ENCODE data around the gene DLK1.

The DLK1 gene

DNA sequence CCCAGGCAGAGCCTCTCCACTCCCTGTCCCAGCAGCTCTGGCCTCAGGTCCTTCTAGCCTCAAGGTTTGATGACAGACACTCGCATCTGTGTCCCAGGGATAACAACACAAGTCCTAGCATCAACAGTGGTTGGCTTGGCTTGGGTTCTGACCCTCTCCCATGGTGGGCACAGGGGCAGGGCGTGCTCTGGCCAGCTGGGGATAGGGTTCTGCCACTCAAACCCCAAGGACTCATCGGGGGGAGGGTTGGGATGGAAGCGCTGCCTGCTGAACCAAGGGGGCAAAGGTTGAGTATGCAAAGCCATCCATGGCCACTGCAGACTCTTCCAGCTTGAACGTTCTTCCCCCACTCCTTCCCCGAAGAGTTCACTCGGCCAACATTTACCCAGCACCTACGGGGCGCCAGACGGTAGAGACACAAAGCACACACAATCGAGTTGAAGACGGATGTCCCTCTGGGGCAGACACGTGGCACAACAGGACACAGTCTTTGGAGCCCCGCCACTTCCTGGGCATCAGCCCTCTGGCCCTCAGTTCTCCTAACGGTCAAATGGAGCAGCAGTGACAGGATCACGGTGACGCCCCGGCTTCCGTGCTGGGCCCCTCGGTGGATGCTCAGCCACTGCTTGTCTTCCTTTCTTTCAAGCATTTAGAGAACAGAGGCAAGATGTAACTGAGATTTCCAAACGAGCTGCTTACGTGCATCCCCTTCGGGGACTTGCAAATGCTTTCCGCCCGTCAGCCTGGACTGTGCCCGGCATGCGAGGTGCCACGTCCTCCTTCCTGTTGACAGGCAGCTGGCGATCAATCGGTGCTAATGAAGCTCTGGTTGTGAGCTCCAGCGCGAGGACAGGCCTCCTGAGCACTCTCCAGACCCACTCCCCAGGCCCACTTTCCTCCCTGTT, 42.6 kb downstream of the DLK1 start:
- H3K4me3 ChIP-seq (ENCODE audit: low read depth, low read length) = no peak overlapping the region
- TF ChIP-seq, protein P1, sequence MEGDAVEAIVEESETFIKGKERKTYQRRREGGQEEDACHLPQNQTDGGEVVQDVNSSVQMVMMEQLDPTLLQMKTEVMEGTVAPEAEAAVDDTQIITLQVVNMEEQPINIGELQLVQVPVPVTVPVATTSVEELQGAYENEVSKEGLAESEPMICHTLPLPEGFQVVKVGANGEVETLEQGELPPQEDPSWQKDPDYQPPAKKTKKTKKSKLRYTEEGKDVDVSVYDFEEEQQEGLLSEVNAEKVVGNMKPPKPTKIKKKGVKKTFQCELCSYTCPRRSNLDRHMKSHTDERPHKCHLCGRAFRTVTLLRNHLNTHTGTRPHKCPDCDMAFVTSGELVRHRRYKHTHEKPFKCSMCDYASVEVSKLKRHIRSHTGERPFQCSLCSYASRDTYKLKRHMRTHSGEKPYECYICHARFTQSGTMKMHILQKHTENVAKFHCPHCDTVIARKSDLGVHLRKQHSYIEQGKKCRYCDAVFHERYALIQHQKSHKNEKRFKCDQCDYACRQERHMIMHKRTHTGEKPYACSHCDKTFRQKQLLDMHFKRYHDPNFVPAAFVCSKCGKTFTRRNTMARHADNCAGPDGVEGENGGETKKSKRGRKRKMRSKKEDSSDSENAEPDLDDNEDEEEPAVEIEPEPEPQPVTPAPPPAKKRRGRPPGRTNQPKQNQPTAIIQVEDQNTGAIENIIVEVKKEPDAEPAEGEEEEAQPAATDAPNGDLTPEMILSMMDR (IDR thresholded peaks at IDR 0.05; ENCODE audit: insufficient read depth, low read depth, low read length, missing control alignments) = no peak
- no peak for DNase-seq (ENCODE audit: low read depth)

GRCh38 chr14:100770046-100770445, 43.4 kb downstream of the DLK1 start:
- TF ChIP-seq, protein P1 (IDR thresholded peaks at IDR 0.05; ENCODE audit: insufficient read depth, low read depth, low read length, missing control alignments) = no peak
- no peak overlapping the region for H3K4me3 ChIP-seq (ENCODE audit: low read depth, low read length)
- no peak for DNase-seq (ENCODE audit: low read depth)

- H3K4me3 ChIP-seq (ENCODE audit: low read depth, low read length) = no peak overlapping the region
- no peak for DNase-seq (ENCODE audit: low read depth)
- TF ChIP-seq, protein P1 (IDR thresholded peaks at IDR 0.05; ENCODE audit: insufficient read depth, low read depth, low read length, missing control alignments) = no peak
These were observed 44.0 kb downstream of the DLK1 start for GRCh38 chr14:100770605-100771120.

DNA sequence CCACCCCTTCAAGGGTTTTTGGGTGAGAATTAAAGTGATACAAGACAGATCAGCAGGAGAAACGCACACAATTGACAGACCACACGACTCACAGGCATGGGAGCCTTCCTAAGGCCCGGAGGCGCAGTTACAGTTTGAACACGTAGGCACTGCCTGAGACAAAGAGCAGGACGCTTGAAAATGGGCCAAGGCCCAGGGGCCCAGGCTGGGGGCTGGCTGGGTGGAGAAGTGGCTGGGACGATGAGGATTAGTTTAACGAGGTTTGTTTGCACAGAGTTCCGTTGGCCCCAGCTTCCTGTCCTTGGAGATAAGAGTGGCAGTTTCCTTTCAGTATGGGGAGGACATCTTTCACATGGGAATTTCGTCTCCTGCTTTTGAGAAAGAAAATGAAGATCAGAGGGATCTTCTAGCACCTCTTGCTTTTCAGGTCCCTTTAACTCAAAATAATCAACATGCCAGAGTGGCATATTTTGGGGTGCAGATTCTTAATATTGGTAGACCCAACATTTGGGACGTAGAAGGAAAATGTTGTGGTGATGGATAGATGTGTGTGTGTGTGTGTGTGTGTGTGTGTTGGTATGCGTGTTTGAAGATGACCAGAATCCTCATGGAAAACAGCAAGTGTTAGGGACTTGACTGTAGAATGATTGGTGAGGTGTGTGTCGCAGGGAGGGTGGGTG, 44.6 kb downstream of the DLK1 start:
- no peak for DNase-seq (ENCODE audit: low read depth)
- TF ChIP-seq, protein P1 (IDR thresholded peaks at IDR 0.05; ENCODE audit: insufficient read depth, low read depth, low read length, missing control alignments) = no peak
- H3K4me3 ChIP-seq (ENCODE audit: low read depth, low read length) = no peak overlapping the region

GRCh38 chr14:100772607-100773165, 46.0 kb downstream of the DLK1 start:
- TF ChIP-seq, protein P1 (IDR thresholded peaks at IDR 0.05; ENCODE audit: insufficient read depth, low read depth, low read length, missing control alignments) = no peak
- H3K4me3 ChIP-seq (ENCODE audit: low read depth, low read length) = no peak overlapping the region
- DNase-seq (ENCODE audit: low read depth) = no peak

GRCh38 chr14:100773331-100774163, 46.9 kb downstream of the DLK1 start:
- DNase-seq (ENCODE audit: low read depth) = no peak
- TF ChIP-seq, protein P1 (IDR thresholded peaks at IDR 0.05; ENCODE audit: insufficient read depth, low read depth, low read length, missing control alignments) = no peak
- H3K4me3 ChIP-seq (ENCODE audit: low read depth, low read length) = no peak overlapping the region

Measured in GM12865 (cell line).